ENCODE results near the gene ST6GALNAC3. TPM values are rescaled to one million over a fixed set of nuclear protein-coding genes. Genes with fewer than 3 reads are reported as not detected.

The ST6GALNAC3 gene
- total RNA-seq, 1 donor from 2014 or later = 62.3 TPM

DNA sequence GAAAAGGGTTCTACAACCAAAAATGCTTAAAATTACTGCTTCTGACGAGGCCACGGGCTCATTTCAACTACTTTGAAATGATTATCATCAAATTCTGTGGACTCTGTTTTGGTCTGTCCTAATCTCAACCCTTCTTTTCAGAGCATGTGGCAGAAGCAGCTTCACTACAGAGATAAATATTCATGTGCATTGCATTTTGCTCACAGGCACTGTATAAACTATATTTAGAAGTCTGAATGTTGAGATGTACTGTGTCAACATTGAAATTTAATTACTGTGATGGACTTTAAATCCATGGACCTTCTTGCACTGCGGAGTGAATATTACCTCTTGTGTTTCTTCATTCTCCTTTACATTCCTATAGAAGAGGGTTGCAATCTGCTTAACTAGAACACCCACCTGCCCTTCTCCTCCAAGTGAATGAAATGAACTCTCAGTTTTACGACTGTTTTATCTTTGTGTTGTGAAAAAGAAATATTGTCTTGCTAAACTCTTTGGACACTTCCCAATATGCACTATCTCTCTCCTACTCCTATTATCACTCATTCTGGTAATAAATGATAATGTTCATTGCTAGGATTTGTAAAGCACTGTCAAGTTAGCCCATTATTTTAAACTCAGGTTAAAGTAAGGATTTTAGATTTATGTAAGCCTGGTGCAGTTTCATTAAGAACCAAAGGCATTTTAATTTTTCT lies 511.6 kb downstream of the ST6GALNAC3 start:
- H3K9me3 Mint-ChIP-seq = no peaks in the 10 kb centered on the region
- H3K4me1 Mint-ChIP-seq = peaks cover 17% of the 10 kb centered on the region
- no peaks in the 10 kb centered on the region for H3K36me3 Mint-ChIP-seq
- TF ChIP-seq, protein P1, sequence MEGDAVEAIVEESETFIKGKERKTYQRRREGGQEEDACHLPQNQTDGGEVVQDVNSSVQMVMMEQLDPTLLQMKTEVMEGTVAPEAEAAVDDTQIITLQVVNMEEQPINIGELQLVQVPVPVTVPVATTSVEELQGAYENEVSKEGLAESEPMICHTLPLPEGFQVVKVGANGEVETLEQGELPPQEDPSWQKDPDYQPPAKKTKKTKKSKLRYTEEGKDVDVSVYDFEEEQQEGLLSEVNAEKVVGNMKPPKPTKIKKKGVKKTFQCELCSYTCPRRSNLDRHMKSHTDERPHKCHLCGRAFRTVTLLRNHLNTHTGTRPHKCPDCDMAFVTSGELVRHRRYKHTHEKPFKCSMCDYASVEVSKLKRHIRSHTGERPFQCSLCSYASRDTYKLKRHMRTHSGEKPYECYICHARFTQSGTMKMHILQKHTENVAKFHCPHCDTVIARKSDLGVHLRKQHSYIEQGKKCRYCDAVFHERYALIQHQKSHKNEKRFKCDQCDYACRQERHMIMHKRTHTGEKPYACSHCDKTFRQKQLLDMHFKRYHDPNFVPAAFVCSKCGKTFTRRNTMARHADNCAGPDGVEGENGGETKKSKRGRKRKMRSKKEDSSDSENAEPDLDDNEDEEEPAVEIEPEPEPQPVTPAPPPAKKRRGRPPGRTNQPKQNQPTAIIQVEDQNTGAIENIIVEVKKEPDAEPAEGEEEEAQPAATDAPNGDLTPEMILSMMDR (IDR thresholded peaks at IDR 0.05; ENCODE audit: unreplicated experiment) = no peak
- no peaks in the 10 kb centered on the region for H3K27me3 Mint-ChIP-seq (ENCODE audit: low read depth)
- no peak overlapping the region for H3K27ac Mint-ChIP-seq
- no peak for DNase-seq (ENCODE audit: low spot score in 2 of 2, unreplicated experiment in 2 of 2)
- no peak overlapping the region for H3K4me3 Mint-ChIP-seq

DNA sequence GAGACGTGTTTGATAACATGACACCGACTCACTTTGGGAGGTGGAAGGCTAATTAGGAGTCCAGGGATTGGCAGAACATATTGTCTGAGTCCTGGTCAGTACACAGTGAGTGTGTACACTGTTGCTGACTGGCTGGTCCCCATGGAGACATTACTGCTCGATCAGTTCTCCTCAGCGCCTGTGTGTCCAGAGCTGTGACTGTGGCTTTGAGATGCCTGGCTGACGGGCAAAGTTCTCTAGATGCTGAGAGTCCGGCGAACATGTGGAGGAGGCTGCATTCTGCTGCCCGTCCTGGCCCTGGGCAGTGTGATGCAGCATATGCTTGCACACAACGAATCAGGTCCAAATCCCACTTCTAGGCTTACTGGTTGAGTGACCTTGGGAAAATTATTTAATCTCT lies 512.7 kb downstream of the ST6GALNAC3 start:
- Mint-ChIP-seq H3K4me3 (no peak overlapping the region), H3K27ac (no peak overlapping the region), H3K27me3 (ENCODE audit: low read depth) (no peaks in the 10 kb centered on the region), H3K9me3 (no peaks in the 10 kb centered on the region), H3K4me1 (peaks cover 15% of the 10 kb centered on the region), H3K36me3 (no peaks in the 10 kb centered on the region)
- no peak for DNase-seq (ENCODE audit: low spot score in 2 of 2, unreplicated experiment in 2 of 2)
- TF ChIP-seq, protein P1 (IDR thresholded peaks at IDR 0.05; ENCODE audit: unreplicated experiment) = no peak

DNA sequence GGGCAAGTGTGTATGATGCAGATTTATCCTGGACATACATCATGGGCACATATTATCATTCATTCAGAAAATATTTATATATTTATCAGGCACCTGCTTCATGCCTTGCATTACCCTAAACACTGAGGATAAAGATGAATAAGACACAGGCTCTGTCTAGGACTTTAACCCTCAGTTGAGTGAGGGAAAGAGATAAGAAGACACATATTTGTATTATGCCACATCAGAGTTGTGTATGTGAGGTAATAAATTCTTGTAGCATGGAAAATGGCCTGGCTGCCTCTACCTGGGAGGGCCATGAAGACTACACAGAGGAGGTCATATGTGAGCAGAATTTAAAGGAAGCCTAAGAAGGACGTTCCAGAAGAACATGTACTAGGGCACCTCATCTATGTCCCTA lies 516.9 kb downstream of the ST6GALNAC3 start:
- Mint-ChIP-seq H3K36me3 (peaks cover 15% of the 10 kb centered on the region), H3K4me3 (no peak overlapping the region), H3K9me3 (peaks cover 20% of the 10 kb centered on the region), H3K27me3 (ENCODE audit: low read depth) (no peaks in the 10 kb centered on the region), H3K27ac (no peak overlapping the region), H3K4me1 (peaks cover 10% of the 10 kb centered on the region)
- TF ChIP-seq, protein P1 (IDR thresholded peaks at IDR 0.05; ENCODE audit: unreplicated experiment) = no peak
- DNase-seq (ENCODE audit: low spot score in 2 of 2, unreplicated experiment in 2 of 2) = no peak

DNA sequence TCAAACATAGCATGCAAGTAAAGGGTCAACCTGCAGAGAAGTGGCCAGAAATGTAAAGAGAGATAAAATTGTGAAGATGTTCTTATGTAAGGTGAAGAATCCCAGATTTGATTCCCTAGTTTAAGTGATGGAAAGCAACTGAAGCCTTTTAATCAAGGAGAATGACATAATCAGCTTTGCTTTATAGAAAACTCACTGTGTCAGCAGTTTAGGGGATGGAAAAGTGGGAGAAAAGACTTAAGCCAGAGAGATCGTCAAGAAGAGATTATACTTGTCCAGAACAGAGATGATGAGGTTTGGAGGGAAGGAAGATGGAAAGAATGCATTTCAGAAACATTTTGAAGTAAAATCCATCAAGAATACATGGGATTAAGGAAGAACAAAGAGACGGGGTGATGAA lies 517.4 kb downstream of the ST6GALNAC3 start:
- Mint-ChIP-seq H3K36me3 (peaks cover 15% of the 10 kb centered on the region), H3K27me3 (ENCODE audit: low read depth) (no peaks in the 10 kb centered on the region), H3K27ac (no peak overlapping the region), H3K9me3 (peaks cover 24% of the 10 kb centered on the region), H3K4me3 (no peak overlapping the region), H3K4me1 (peaks cover 5% of the 10 kb centered on the region)
- TF ChIP-seq, protein P1 (IDR thresholded peaks at IDR 0.05; ENCODE audit: unreplicated experiment) = no peak
- no peak for DNase-seq (ENCODE audit: low spot score in 2 of 2, unreplicated experiment in 2 of 2)

DNA sequence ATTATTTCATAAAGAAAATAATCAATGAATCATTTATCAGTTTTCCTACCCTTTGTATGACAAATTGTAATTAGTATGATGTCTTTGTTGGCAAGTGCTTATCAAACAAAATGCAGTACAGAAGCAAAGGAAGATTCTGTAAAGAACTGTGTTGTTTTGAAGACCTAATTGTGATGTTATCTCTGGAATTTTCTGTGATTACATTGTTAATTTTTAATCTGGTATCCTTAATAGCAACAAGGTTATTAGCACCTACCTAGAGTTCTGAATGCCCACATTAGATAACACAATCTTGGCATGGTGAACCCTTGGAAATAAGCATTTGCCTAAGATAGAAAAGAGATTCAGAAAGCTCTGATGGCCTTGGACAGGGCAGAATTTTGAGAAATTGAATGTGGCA lies 518.6 kb downstream of the ST6GALNAC3 start:
- H3K4me1 Mint-ChIP-seq = peaks cover 3% of the 10 kb centered on the region
- no peak for DNase-seq (ENCODE audit: low spot score in 2 of 2, unreplicated experiment in 2 of 2)
- TF ChIP-seq, protein P1 (IDR thresholded peaks at IDR 0.05; ENCODE audit: unreplicated experiment) = no peak
- no peaks in the 10 kb centered on the region for H3K27me3 Mint-ChIP-seq (ENCODE audit: low read depth)
- H3K9me3 Mint-ChIP-seq = peaks cover 34% of the 10 kb centered on the region
- H3K4me3 Mint-ChIP-seq = no peak overlapping the region
- no peak overlapping the region for H3K27ac Mint-ChIP-seq
- peaks cover 25% of the 10 kb centered on the region for H3K36me3 Mint-ChIP-seq

Measured in mesothelial cell of epicardium (in vitro differentiated cells).